GM13976 (cell line): ENCODE measurements around the gene MKNK1.

Experiments
- DNase-seq: peaks from one replicate; pipeline ENCODE4 v3.0.0; 2012; ENCODE audit warnings: low spot score
- CTCF ChIP-seq: IDR thresholded peaks from 2 replicates; pipeline ENCODE4 v1.5.1; 2012; ENCODE audit warnings: borderline replicate concordance, mild to moderate bottlenecking; ENCODE audit not compliant: insufficient read depth; ENCODE audit errors: extremely low read depth, missing control alignments, control extremely low read depth
- in situ Hi-C: fragments of 300-500 bp; cut with MboI; formaldehyde crosslinking; loops from one replicate; pipeline ENCODE4 v1.12.0; 2022; ENCODE audit warnings: low sequenced_read_pairs, mixed read lengths, inconsistent platforms; ENCODE audit not compliant: unreplicated experiment

Gene MKNK1

GRCh38 chr1:46576596-46576995 is 27.5 kb downstream of the MKNK1 start:
- in situ Hi-C loops = no loop called here
- no peak for TF ChIP-seq CTCF
- DNase-seq = no peak

GRCh38 chr1:46575778-46576177 is 28.3 kb downstream of the MKNK1 start:
- in situ Hi-C loops = no loop called here
- TF ChIP-seq CTCF = no peak
- no peak for DNase-seq

GRCh38 chr1:46575300-46575699 is 28.8 kb downstream of the MKNK1 start:
- in situ Hi-C loops = no loop called here
- TF ChIP-seq CTCF = no peak
- no peak for DNase-seq

- no peak for DNase-seq
- in situ Hi-C loops = no loop called here
- TF ChIP-seq CTCF = no peak
Measured at GRCh38 chr1:46571691-46572225, 32.3 kb downstream of the MKNK1 start.

GRCh38 chr1:46569884-46570725 is 34.0 kb downstream of the MKNK1 start:
- TF ChIP-seq CTCF = no peak
- DNase-seq = no peak
- in situ Hi-C loops = no loop called here

GRCh38 chr1:46569116-46569515 is 35.0 kb downstream of the MKNK1 start:
- in situ Hi-C loops = no loop called here
- no peak for DNase-seq
- no peak for TF ChIP-seq CTCF
